NCI-H2196 treated with DMSO at 0.1 percent for 48 hours (cell line): Measurements from ENCODE around the gene MCF2L.
A peak's percentile ranks its signal among the peaks of the same experiment; 100 is the strongest.

Source experiments
- DNase-seq: peaks from one replicate; lab custom pipeline; 2025; ENCODE audit not compliant: unreplicated experiment; lab: John Stamatoyannopoulos, UW

The MCF2L gene

DNA sequence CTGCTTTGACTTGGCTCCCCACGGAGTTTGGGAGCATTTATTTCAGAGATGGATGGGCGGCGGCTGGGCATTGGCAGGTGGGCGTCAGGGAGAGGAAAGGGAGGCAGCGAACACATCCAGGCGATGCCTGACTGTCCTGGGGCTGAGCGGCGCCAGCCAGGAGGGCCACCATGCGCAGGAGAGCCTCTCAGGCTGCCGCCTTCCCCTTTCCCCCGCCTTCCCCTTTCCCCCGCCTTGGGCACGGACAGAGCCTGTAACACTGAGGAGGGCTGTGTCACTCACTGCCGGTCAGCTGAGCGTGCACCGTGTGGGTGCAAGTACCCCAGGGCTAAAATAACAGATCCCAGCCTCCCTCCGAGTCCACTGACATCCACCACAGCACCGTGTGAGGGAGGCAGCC is 11.4 kb downstream of the MCF2L start:
- no peak for DNase-seq

DNA sequence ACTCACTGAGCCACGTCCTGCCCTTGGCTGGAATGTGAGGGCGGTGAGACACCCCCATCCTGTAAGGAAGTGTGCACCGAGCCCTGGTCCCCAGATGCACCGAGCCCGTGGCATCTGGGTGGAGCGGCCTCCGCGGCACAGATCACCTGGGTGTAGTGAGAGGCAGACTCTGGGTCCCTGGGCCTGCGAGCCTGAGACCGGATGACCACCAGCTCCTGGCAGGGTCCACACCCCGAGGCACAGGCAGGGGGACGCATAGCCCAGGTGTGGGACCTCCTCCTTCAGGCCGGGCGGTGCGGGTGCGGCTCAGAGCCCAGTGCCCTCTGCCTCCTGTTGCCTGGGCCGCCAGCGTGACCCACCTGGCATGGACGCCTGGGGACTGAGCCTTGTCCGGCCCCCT is 12.4 kb downstream of the MCF2L start:
- DNase-seq, result no peak

DNA sequence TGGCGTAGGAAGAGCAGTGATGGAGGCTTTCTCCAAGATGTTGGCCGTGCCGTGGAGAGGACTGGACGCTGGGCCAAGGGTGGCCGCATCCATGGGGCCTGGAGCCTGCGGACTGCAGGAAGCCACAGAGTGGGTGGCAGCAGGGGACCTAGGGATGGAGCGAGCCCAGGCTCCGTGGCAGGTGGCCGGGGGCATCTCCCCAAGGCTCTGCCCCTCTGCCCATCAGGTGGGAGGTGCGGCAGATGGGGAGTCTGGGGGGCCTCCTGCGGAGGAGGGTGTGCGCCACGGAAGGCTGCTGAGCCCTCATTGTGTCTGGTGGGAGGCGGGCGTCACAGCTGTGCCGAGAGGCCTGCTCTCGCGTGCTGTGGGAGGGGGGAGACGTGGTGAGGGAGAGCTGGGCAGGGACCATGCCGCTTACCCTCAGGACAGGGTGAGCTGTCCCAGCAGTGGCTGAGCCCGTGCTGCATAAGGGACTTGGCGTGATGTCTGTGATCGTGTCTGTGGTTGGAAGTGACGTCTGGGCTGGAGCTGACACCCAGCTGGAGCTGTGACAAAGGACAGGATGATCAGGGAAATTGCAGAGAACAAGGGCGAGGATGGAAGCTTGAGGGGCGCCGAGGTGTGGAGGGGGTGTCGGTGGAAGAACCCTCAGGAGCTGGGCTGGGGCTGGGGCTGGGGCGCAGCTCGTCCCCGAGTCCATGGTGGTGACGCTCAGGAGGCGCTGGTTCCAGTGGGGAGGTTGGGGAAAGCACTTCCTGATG is 13.4 kb downstream of the MCF2L start:
- DNase-seq, result no peak

DNA sequence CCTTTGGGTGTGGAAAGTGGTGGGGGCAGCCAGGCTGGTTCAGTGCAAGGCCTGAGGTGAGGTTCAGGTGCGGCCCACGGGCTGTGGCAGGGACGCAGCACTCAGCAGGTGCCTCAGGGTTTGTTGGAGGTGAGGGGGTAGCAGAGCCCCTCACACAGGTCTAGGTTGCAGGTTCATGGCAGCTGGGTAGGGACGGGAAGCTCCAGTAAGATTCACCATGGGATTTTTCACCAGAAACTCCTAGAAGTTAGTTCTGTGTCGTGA is 14.0 kb downstream of the MCF2L start:
- DNase-seq, result no peak

DNA sequence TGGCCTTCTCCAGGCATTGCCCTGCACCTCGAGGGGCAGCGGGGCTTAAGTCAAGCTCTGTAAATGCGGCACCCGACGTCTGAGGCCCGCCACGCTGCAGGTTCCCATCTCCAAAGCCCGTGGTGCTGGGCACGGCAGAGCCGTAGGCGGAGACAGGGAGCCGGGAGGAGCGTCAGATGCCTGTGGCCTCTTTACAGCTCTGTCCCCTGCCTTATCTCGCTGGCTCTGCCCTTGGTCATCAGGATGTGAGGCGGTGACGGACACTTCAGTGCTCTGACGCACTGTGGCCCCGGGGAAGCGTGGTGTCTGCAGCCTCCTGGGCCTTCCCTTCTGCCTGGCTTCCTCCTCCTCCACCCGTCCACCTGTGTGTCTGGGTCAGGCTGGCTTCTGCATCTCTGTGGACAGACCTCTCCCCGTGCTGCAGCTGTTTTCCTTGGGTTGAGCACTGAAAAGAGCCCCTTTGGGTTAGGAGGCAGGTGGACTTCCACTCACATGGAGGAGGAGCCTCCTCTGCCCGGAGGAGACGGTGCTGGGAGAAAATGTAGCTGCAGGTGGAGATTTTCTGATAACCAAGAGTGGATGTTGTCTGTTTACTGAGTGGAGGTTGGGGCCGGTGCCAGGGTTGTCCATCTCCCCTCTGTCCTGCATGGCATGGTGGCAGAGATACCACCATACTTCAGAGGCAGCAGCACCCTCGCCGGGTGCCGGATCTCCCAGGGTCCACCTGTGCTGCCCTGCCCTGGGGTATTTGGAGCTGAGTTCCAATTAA is 14.6 kb downstream of the MCF2L start:
- DNase-seq, result no peak

DNA sequence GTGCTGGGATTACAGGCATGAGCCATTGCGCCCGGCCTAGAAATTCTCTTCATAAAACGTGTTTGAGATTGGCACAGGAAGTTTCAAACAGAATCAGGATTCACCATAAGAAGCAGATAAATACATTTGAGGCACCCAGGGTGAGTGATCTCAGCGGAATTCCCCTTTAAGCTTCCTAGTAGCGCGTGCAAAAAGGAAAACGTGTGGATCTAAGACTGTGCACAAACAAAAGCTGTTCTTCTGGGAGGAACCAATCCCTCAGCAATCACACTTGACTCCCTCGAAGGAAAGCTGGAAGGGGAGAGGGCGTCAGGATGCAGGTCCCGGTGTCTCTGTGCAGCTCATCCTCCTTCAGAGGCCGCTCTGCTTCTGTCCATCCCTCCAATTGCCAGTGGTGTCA is 15.5 kb downstream of the MCF2L start:
- no peak for DNase-seq

DNA sequence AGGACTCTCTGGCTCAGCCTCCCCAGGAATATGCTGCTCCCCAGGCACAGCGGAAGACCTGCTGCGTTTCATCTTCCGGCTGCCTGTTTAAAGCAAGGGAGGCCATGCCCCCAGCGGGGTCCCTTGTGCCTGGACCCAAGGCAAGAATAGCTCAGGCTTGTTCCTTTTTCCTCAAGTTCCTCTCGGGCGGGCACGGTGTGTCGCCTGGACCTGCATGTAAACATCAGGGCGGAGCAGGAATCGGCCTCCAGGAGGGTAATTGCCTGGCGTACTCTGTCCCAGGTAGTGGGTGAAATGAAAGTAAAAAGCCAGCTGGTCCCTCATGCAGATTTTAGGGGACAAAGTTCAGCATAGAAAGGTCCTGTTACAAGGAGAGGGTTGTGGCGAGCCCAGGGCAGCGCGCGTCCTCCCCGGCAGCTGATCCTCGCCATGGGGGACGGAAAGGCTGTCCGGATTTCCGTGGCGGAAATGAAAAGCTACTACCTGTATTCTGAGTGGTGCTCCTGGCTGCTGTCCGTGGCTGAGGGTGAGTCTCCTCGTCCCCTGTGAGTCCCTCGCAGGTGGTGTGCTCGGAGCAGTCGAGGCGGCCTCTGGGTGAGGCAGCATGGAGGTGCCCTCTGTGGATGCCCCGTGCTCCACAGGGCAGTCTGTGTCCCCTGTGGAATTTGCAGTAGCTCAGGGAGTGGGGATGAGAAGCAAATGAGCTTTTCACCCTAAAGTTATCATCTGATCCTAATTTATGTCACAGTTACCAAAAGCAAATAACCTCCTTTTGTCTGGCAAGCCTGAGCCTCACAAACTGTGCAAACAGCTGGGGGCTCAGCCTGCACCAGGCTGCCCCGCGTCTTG is 16.2 kb downstream of the MCF2L start:
- DNase-seq, result no peak

DNA sequence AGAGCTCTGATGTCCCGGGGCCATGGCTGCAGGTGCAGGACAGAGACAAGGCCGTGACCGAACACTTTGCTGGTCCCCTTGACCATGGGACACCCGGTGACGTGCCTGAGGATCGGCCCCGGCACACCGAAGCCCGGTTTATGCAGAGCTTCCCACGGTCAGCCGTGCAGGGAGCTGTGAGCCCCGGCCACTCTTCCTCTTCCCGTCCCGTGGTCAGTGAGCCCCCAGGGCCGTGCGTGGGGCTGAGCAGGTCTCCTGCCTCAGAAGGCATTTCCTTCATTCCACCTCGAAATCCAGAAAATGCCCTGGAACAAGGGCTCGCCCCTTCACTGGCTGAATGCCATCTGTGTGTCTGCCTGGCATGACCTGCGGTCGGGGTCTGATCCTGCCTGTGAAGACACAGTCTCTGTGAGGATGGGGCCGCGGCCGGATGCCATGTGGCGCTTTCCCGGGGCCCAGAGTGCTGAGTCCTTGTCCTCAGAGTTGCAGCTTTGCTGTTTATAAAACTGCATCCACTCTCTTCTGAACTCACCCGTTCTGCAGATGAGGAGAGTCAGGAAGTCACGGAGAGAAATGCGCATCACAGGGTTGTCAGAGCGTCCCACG is 16.9 kb downstream of the MCF2L start:
- no peak for DNase-seq

DNA sequence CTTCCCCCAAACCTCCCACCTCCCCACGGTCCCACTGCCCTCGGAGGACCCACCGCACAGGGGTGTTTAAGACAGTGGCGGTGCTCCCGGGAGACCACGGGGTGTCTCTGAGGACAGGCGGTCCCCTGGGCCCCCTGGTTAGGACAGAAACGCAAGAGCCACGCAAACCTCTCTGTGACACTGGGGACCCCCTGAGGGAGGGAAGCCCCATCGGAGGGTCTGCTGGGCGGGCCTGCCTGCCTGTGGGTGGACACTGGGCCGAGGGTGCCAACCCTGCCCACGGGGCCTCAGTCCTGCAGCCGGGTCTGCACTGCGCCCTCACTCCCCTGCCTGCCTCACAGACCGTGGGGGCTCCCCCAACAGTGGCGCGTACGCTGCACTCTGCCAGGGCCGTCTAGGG is 17.5 kb downstream of the MCF2L start:
- DNase-seq, result no peak

DNA sequence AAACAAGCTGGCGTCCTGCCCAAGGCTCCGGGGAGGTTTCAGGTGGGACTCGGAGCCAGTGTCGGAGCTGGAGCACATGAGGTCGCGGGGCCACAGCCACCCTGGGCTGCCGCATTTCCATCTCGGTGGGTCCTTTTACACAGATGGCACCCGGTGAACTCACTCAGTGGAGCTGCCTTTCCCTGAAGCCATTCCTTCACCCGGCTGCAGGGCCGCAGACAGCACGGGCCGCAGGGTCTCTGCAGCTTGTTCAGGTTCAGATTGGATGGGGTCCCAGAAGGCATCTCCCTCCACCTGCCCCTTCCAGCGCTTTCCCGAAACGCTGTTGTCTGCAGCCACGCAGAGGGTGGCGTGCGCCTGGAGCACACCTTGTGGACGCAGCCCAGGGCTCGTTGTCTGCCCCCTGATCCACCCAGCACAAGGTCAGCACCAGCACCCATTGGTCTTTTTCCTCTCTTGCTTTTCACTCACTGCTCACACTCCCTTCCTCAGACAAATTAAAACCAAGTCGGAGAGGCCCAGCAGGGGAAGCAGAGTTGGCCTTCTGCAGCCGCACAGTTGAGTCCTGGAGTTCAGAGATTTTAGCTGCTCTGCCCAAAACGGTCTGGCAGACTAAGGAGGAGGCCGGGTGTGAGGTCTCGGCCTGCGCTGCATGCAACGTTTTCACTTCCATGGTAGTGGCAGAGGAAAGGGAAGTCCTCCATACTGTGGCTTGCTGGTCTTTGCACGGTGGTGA is 18.1 kb downstream of the MCF2L start:
- no peak for DNase-seq

DNA sequence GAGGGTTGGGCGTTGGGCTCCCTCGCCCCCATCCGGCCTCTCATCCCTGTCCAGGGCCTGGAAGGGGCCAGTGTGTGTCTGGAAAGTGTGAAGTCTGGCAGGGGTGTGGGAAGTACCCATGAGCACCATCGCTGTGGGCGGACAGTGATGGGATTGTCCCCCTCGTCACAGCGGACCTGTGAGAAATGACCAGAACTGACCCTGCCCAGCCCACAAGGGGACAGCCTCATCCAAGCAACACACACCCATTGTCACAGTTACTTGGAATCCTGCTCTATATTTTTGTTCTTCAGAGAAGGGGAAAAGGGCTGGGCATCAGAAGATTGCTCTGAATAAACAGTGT is 18.6 kb downstream of the MCF2L start:
- no peak for DNase-seq

DNA sequence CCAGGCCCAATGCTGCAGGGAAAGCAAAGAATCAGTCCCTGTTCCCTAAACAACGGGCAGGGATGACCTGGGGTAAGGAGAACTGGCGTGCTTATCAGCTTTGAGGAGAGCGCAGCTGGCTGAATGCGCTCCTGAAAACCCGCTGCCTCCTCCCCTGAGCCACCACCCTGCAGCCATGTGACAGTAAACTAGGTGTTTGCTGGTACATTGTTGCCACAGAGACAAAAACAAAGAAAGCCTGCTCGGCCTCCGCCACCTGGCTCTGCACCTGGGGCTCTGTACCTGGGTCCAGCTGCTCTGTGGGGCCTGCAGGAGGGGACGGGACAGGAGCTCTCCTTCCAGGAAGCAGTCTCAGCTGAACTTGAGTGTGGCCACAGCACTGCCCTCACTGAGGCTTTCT is 21.8 kb downstream of the MCF2L start:
- peak; percentile 81 for DNase-seq

DNA sequence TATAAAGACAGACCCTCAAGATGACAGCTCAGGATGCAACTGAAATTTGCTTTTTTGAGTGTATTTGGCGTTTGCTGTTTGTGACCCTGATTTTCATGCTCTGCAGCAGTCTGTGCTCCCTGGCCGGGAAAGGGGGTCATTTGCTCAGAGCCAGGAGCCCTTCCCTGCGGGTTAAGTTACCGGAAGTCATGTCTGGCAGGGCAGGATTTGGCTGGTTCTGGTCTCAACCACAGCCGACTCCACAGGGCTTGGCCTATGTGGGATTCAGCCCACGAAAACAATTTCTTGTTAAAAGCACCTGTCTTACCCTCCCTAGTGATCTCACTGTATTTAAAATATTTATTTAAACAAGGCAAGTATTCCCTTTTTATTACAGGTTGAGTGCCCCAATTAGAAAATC is 22.6 kb downstream of the MCF2L start:
- DNase-seq, result peak; percentile 8

DNA sequence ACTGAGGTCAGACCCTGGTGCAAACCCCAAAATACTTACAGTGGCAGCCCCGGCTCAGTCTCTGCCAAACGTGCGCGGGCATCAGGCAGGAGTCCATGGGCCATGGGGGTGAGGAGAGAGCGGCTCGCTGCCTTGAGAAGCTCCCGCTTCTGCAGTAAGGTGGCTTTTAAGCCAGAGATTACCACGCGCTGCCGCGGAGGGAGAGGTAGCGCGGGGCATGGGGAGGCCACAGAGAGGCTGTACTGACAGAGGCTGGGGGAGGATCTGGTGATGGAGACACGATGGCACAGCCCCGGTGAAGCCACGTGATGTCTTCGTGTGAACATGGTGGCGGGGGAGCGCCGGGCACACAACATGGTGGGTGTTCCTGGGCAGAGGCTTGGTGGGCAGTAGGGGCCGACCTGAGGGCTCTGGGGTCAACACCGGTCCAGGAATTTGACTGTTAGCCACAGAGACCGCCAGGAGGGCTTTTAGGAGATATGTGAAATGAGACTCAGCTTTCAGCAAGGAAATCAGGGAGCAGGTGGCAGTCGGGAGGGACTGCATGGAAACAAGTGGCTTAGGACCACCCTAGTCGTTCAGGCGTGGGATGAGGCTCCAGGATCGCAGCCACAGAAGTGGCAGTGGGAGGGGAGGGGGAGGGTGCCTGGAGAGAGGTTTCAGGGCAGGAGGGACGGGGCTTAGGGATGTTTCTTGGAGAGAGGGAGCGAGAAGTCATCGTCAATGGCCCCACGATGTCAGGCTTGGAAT is 24.1 kb downstream of the MCF2L start:
- no peak for DNase-seq

DNA sequence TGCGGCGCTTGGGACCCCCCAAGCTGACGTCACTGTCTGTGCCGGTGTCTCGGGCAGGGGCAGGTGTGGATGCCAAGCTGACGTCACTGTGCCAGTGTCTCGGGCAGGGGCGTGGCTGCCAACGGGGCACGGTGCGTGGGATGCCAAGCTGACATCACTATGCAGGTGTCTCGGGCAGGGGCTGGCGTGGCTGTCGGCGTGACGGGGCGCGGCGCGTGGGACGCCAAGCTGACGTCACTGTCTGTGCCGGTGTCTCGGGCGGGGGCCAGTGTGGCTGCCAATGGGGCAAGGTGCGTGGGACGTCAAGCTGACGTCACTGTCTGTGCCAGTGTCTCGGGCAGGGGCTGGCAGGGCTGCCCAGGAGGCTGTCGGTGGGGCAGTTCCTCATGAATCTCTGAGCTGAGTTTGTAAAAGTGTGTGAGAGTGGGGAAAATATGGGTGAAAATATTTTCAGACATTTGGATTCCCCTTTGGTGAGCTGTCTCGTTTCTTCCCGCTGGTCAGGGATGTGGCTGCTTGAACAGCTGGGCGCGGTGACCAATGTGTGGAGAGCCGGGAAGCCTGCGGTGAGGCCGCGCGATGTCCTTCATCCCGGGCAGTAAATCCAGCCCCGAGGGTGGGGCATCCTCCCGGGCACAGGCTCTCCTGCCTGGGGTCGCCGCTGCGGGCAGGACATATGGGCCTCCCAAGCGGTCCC is 25.2 kb downstream of the MCF2L start:
- DNase-seq, result no peak

DNA sequence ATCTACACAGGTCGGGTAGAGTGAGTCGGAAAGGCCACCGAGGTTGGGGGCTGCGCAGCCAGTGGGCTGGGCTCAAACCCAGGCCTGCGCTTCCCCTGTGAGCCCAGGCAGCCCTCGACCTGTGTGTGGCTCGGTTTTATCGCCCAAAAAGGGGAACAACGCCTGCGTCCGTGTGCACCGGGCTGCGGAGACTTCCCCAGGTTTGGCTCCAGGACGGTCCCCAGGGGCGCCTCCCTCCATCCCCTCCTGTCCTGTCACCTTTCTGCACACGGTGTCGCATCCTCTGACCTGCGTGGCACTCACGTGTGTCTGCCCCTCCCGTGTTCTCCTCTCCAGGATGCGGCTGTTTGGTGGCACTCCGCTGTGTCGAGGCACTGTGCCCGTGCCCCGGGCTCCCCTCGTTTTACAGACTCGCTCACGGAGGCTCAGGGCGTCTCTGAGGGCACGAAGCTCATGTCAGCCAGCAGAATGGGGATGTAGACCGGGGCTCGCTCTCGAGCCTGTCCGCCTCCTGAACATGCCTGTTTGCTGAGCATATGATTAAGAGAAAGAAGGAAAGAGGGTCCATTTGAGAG is 25.9 kb downstream of the MCF2L start:
- DNase-seq, result no peak

DNA sequence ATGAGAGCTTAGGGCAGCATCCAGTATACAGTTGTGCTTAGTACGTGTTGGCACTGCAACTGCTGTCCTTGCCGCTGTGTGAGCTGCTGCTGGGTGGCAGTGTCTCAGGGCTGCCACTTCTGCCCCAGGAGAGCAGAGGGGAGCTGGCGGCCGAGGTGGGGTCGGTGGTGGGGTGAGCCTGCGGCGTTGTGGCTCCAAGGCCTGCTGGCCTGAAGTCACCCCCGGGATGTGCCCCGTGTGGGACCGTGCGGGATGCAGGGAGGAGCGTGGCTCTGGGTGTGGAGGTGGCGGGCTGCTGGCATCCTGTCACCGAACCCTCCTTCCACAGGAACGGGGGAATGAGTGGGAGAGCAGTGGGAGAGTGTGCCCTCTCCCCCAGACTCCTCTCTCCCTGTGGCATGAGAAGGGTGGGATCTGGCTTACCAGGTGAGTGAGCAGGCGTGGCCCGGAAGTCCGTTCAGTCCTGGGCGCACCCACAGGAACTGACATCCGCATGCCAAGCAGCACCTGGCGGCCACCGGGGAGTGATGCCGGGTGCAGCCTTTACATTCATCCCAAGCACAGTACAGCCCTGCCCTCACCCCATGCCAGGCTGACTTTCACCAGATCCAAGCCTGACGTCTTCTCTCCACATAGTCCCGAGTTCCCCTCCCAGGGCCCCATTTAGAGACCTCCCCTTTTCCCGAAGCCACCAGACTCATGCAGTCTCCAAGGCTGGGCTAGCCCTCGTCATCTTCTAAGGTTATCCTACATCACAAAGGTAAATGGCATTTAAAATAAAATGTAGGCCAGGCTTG is 26.6 kb downstream of the MCF2L start:
- no peak for DNase-seq

DNA sequence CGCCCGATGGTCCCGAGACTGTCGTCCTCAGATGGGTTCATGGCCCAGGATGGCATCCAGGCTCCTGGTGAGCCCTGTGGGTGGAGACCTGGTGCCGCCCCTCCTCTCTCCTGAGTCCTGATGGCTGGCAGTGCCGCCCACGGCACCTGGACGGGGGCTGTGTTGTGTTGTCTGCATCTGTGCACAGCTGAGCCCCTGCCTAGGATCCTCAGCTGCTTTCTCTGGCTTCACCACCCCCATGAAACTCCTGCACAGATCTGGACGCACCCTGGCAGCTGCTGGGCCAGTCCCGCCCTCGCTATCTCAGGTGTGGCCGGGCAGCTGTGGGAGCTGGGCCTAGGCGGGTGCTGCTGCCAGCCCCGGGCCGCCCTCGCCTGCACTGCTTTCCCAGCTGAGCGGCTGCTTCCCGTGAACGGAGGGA is 27.7 kb downstream of the MCF2L start:
- no peak for DNase-seq
